MCF 10A (cell line): Measurements from ENCODE around the gene ANAPC2. TPM values are rescaled to one million over a fixed set of nuclear protein-coding genes. Genes with fewer than 3 reads are reported as not detected.

Experiments used
- BruUV-seq: library from RNA; stranded (reverse); fragments of 400-500 nt; replicated peaks from 2 replicates; lab custom pipeline; 2021; lab: Mats Ljungman, UMichigan
- CTCF ChIA-PET: fragments of 300-600 bp; sonication (Branson Sonifier 250); formaldehyde crosslinking; extraction: SDS; loops from one replicate; lab custom pipeline; 2021; ENCODE audit warnings: antibody characterized with exemption, inconsistent platforms; lab: Yijun Ruan, JAX
- POLR2A ChIA-PET: fragments of 300-600, 350-650 bp; sonication (Branson Sonifier 250); formaldehyde crosslinking; extraction: SDS; loops from one replicate; lab custom pipeline; 2020; ENCODE audit warnings: antibody characterized with exemption, inconsistent platforms; lab: Yijun Ruan, JAX
- DNase-seq: peaks from one replicate; pipeline ENCODE4 v3.0.0-alpha.2; 2018; ENCODE audit not compliant: unreplicated experiment
- H3K27ac Mint-ChIP-seq: one replicate; pipeline ENCODE4 v1.8.0; 2022; ENCODE audit warnings: mild to moderate bottlenecking, low read depth, mixed read lengths; ENCODE audit not compliant: unreplicated experiment
- H3K27me3 Mint-ChIP-seq: one replicate; pipeline ENCODE4 v1.8.0; 2022; ENCODE audit warnings: mixed read lengths; ENCODE audit not compliant: insufficient read depth, unreplicated experiment
- H3K36me3 Mint-ChIP-seq: one replicate; pipeline ENCODE4 v1.8.0; 2022; ENCODE audit warnings: mild to moderate bottlenecking, moderate library complexity, mixed read lengths; ENCODE audit not compliant: insufficient read depth, unreplicated experiment
- H3K4me1 Mint-ChIP-seq: one replicate; pipeline ENCODE4 v1.8.0; 2022; ENCODE audit warnings: mixed read lengths; ENCODE audit not compliant: insufficient read depth, unreplicated experiment
- H3K4me3 Mint-ChIP-seq: one replicate; pipeline ENCODE4 v1.8.0; 2022; ENCODE audit warnings: mild to moderate bottlenecking, moderate library complexity, mixed read lengths; ENCODE audit not compliant: unreplicated experiment
- H3K9me3 Mint-ChIP-seq: one replicate; pipeline ENCODE4 v1.8.0; 2022; ENCODE audit warnings: mixed read lengths; ENCODE audit not compliant: unreplicated experiment
- CTCF ChIP-seq: fragments of 200-600 bp; IDR thresholded peaks from one replicate; pipeline ENCODE4 v1.8.0; 2022; ENCODE audit warnings: antibody characterized with exemption, mild to moderate bottlenecking; ENCODE audit not compliant: unreplicated experiment
- intact Hi-C: fragments of 100-400 bp; cut with micrococcal nuclease; formaldehyde crosslinking; loops from 2 replicates; pipeline ENCODE4 v1.14.1; 2022
- total RNA-seq: library from RNA; stranded (reverse); gene quantifications from 2 replicates; pipeline ENCODE4 v1.2.3, GENCODE V29; 2022

The ANAPC2 gene
- total RNA-seq, 1 experiment from 2014 or later = 42.1 TPM

- Mint-ChIP-seq H3K36me3 (peaks cover 12% of the 10 kb centered on the region), H3K4me3 (peak overlapping the region; percentile 70), H3K9me3 (no peaks in the 10 kb centered on the region), H3K27me3 (no peaks in the 10 kb centered on the region), H3K27ac (peak overlapping the region; percentile 60), H3K4me1 (peaks cover 5% of the 10 kb centered on the region)
- CTCF ChIA-PET = interaction anchor here (1.4 kb wide), 1 partner anchor 11 kb away, joined by 3 read pairs; no protein-coding TSS in a partner anchor
- POLR2A ChIA-PET = interaction anchor here (0.7 to 3.8 kb wide), 7 partner anchors 12 to 134 kb away, joined by 3 to 38 read pairs (median 5); partner anchors contain the start of genes ANAPC2, NDOR1, SSNA1 and TMEM203
- DNase-seq = peak; percentile 74
- TF ChIP-seq CTCF = no peak
- BruUV-seq = no TSS peak
- intact Hi-C loops = no loop called here
Measured at GRCh38 chr9:137217276-137218211, 29.2 kb upstream of the ANAPC2 start.

- Mint-ChIP-seq H3K4me3 (no peak overlapping the region), H3K27me3 (no peaks in the 10 kb centered on the region), H3K27ac (no peak overlapping the region), H3K4me1 (peaks cover 5% of the 10 kb centered on the region), H3K36me3 (peaks cover 12% of the 10 kb centered on the region), H3K9me3 (no peaks in the 10 kb centered on the region)
- no TSS peak for BruUV-seq
- no peak for DNase-seq
- POLR2A ChIA-PET = interaction anchor here (0.7 to 3.8 kb wide), 7 partner anchors 10 to 46 kb away, joined by 3 to 38 read pairs (median 5); partner anchors contain the start of genes ANAPC2, NDOR1, RNF224 and SSNA1
- CTCF ChIA-PET = interaction anchor here (0.6 to 1.4 kb wide), 3 partner anchors 9 to 17 kb away, joined by 3 to 6 read pairs (median 3); no protein-coding TSS in a partner anchor
- TF ChIP-seq CTCF = no peak
- intact Hi-C loops = no loop called here
Measured at GRCh38 chr9:137216188-137216965, 28.0 kb upstream of the ANAPC2 start.

- POLR2A ChIA-PET = interaction anchor here (0.7 to 3.8 kb wide), 4 partner anchors 8 to 27 kb away, joined by 3 to 38 read pairs (median 4); partner anchors contain the start of genes NDOR1, RNF224, SSNA1 and TMEM203
- no peak for DNase-seq
- no peak for TF ChIP-seq CTCF
- peaks cover 5% of the 10 kb centered on the region for H3K4me1 Mint-ChIP-seq
- H3K9me3 Mint-ChIP-seq = no peaks in the 10 kb centered on the region
- peaks cover 12% of the 10 kb centered on the region for H3K36me3 Mint-ChIP-seq
- BruUV-seq = TSS peak; percentile 9
- H3K27me3 Mint-ChIP-seq = no peaks in the 10 kb centered on the region
- CTCF ChIA-PET = interaction anchor here (1.2 kb wide), 1 partner anchor 12 kb away, joined by 3 read pairs; no protein-coding TSS in a partner anchor
- H3K27ac Mint-ChIP-seq = no peak overlapping the region
- intact Hi-C loops = no loop called here
- no peak overlapping the region for H3K4me3 Mint-ChIP-seq
Measured at GRCh38 chr9:137215196-137215986, 27.0 kb upstream of the ANAPC2 start.
